Activated CD4-positive, alpha-beta T cell treated with anti-CD3 and anti-CD28 coated beads, Interleukin-2, amount 50 U/mL, for 24 hours (primary cell): ENCODE measurements around the gene SSTR1.

Source experiments
- DNase-seq, 2 donors: peaks; one replicate each; pipeline ENCODE4 v3.0.0-alpha.2; 2020; ENCODE audit warnings: low read depth in 1 of 2, low spot score in 1 of 2

Gene SSTR1

GRCh38 chr14:38233218-38233617 is 25.5 kb downstream of the SSTR1 start:
- DNase-seq = no peak

GRCh38 chr14:38238332-38238731 is 30.6 kb downstream of the SSTR1 start:
- no peak for DNase-seq

- no peak for DNase-seq
These were observed 31.2 kb downstream of the SSTR1 start for GRCh38 chr14:38238878-38239277.

GRCh38 chr14:38243696-38244240 is 36.1 kb downstream of the SSTR1 start:
- no peak for DNase-seq

GRCh38 chr14:38248321-38249028 is 40.8 kb downstream of the SSTR1 start:
- DNase-seq = no peak

- no peak for DNase-seq
These were observed 42.6 kb downstream of the SSTR1 start for GRCh38 chr14:38250331-38250730.

- no peak for DNase-seq
These were observed 44.5 kb downstream of the SSTR1 start for GRCh38 chr14:38252066-38252710.

- no peak for DNase-seq
These were observed 46.0 kb downstream of the SSTR1 start for GRCh38 chr14:38253676-38254075.

- DNase-seq = no peak
These were observed 47.1 kb downstream of the SSTR1 start for GRCh38 chr14:38254571-38255407.

- DNase-seq = no peak
These were observed 47.6 kb downstream of the SSTR1 start for GRCh38 chr14:38255408-38255672.

GRCh38 chr14:38255673-38256532 is 48.2 kb downstream of the SSTR1 start, which contains the start of gene CLEC14A:
TSS of gene CLEC14A (minus strand) at chr14:38256093. CDS start at chr14:38256022, 71 bp downstream.
- DNase-seq = no peak

- DNase-seq = no peak
These were observed 48.8 kb downstream of the SSTR1 start for GRCh38 chr14:38256533-38256840.

GRCh38 chr14:38257507-38257906 is 49.8 kb downstream of the SSTR1 start:
- DNase-seq = no peak

- no peak for DNase-seq
These were observed 53.9 kb downstream of the SSTR1 start for GRCh38 chr14:38261620-38262019.
